ENCODE measurements around the gene NUDCD3. TPM values are rescaled to one million over a fixed set of nuclear protein-coding genes. Genes with fewer than 3 reads are reported as not detected.

NUDCD3 gene
- total and polyA plus RNA-seq, 2 experiments from 2014 or later: 35.7 to 42.7 TPM

- no peak overlapping the region for H3K27ac ChIP-seq (ENCODE audit: low read depth)
- no peaks in the 10 kb centered on the region for H3F3A ChIP-seq (replicated peaks; ENCODE audit: low read depth)
- H3K4me2 ChIP-seq: no peak overlapping the region
- H2AFZ ChIP-seq: no peak overlapping the region
- TF ChIP-seq POLR2AphosphoS5 (IDR thresholded peaks at IDR 0.05; ENCODE audit: low read depth): no peak
- TF ChIP-seq JUNB (IDR thresholded peaks at IDR 0.05; ENCODE audit: unreplicated experiment): no peak
- no peak for TF ChIP-seq STAT1 (IDR thresholded peaks at IDR 0.05; ENCODE audit: unreplicated experiment)
- no peak for TF ChIP-seq ZNF114 (CRISPR knock-in tag; IDR thresholded peaks at IDR 0.05)
- no peak for TF ChIP-seq ZNF462 (CRISPR knock-in tag; IDR thresholded peaks at IDR 0.05)
- no peak for TF ChIP-seq EZH2phosphoT487 (IDR thresholded peaks at IDR 0.05; ENCODE audit: unreplicated experiment)
- no peak for TF ChIP-seq ETS1 (IDR thresholded peaks at IDR 0.05)
- TF ChIP-seq CTCF (conservative IDR thresholded peaks at IDR 0.05; ENCODE audit: low read depth in 2 of 2): no peak
- no peak for TF ChIP-seq REST (IDR thresholded peaks at IDR 0.05; ENCODE audit: unreplicated experiment)
- no peak for TF ChIP-seq EZH2 (IDR thresholded peaks at IDR 0.05; ENCODE audit: low read depth, unreplicated experiment)
- TF ChIP-seq ZNF331 (CRISPR knock-in tag; IDR thresholded peaks at IDR 0.05; ENCODE audit: low read depth): no peak
- Mint-ChIP-seq H3K4me1 (peaks cover 1% of the 10 kb centered on the region; the same call in 1 of the 3 replicates), H3K27me3 (ENCODE audit: insufficient read depth, low read depth, poor library complexity) (peaks cover 2% of the 10 kb centered on the region), H3K9me3 (peaks cover 11% of the 10 kb centered on the region), H3K27ac (no peak overlapping the region), H3K4me3 (no peak overlapping the region), H3K36me3 (ENCODE audit: low read depth) (no peaks in the 10 kb centered on the region)
- no peaks in the 10 kb centered on the region for H4K20me1 ChIP-seq (replicated peaks; ENCODE audit: insufficient read depth)
- no peaks in the 10 kb centered on the region for H3K4me1 ChIP-seq (ENCODE audit: insufficient read depth)
- DNase-seq (ENCODE audit: low spot score) (no peak), ATAC-seq (no peak)
- H3K79me2 ChIP-seq (replicated peaks; ENCODE audit: insufficient read depth): no peaks in the 10 kb centered on the region
- H3K4me3 ChIP-seq: no peak overlapping the region
- H3K36me3 ChIP-seq (ENCODE audit: insufficient read depth): no peaks in the 10 kb centered on the region
- peaks cover 7% of the 10 kb centered on the region; the same call in 1 of the 2 replicates for H3K27me3 ChIP-seq (ENCODE audit: insufficient read depth)
- H3K9me2 ChIP-seq (ENCODE audit: insufficient read depth): no peaks in the 10 kb centered on the region
Observed at GRCh38 chr7:44341401-44341800, 149.1 kb downstream of the NUDCD3 start.
